Measurements from ENCODE around the gene SLC35F4.

Gene SLC35F4

DNA sequence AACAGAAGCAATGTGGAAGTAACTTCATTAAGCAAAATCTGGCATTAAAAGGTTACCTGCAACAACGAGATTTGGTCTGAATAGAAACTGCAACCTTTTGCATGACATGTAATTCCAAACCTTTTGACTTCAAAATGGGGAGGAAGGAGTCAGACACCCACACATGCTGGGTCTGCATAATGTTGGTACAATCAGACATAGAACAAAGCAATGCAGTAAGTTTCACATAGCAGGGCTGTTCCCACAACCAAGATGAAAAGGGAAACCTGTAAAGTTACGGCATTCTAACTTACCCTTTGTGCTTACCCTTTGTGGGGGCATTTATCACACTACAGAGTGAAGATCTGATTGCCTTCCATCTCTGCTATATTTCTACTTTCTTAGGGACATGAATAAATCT, 10.1 kb upstream of the SLC35F4 start:
- Histone ChIP-seq H3K4me3 (ENCODE audit: low read length, poor library complexity, severe bottlenecking) (no peak overlapping the region), H3K36me3 (ENCODE audit: insufficient read depth, low read length) (no peaks in the 10 kb centered on the region), H2AFZ (ENCODE audit: low read length) (no peak overlapping the region), H3K9me3 (ENCODE audit: insufficient read depth, low read depth, low read length) (no peaks in the 10 kb centered on the region), H3K79me2 (ENCODE audit: insufficient read depth, low read length) (no peaks in the 10 kb centered on the region), H3K4me2 (ENCODE audit: low read depth, low read length, poor library complexity, severe bottlenecking) (no peak overlapping the region), H3K4me1 (ENCODE audit: insufficient read depth, low read length, poor library complexity, severe bottlenecking) (no peaks in the 10 kb centered on the region), H3K9ac (ENCODE audit: low read depth, low read length, poor library complexity, severe bottlenecking) (no peak overlapping the region), H3K27me3 (ENCODE audit: insufficient read depth, low read length, poor library complexity, severe bottlenecking) (no peaks in the 10 kb centered on the region), H3K9me2 (replicated peaks; ENCODE audit: low read depth, low read length) (no peaks in the 10 kb centered on the region), H4K20me1 (ENCODE audit: insufficient read depth, low read length, poor library complexity, severe bottlenecking) (no peaks in the 10 kb centered on the region), H3F3A (ENCODE audit: low read depth) (no peaks in the 10 kb centered on the region)
- TF ChIP-seq EZH2phosphoT487 (IDR thresholded peaks at IDR 0.05; ENCODE audit: borderline replicate concordance): no peak
- TF ChIP-seq, protein P1, sequence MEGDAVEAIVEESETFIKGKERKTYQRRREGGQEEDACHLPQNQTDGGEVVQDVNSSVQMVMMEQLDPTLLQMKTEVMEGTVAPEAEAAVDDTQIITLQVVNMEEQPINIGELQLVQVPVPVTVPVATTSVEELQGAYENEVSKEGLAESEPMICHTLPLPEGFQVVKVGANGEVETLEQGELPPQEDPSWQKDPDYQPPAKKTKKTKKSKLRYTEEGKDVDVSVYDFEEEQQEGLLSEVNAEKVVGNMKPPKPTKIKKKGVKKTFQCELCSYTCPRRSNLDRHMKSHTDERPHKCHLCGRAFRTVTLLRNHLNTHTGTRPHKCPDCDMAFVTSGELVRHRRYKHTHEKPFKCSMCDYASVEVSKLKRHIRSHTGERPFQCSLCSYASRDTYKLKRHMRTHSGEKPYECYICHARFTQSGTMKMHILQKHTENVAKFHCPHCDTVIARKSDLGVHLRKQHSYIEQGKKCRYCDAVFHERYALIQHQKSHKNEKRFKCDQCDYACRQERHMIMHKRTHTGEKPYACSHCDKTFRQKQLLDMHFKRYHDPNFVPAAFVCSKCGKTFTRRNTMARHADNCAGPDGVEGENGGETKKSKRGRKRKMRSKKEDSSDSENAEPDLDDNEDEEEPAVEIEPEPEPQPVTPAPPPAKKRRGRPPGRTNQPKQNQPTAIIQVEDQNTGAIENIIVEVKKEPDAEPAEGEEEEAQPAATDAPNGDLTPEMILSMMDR (conservative IDR thresholded peaks at IDR 0.05; ENCODE audit: low read length): no peak

DNA sequence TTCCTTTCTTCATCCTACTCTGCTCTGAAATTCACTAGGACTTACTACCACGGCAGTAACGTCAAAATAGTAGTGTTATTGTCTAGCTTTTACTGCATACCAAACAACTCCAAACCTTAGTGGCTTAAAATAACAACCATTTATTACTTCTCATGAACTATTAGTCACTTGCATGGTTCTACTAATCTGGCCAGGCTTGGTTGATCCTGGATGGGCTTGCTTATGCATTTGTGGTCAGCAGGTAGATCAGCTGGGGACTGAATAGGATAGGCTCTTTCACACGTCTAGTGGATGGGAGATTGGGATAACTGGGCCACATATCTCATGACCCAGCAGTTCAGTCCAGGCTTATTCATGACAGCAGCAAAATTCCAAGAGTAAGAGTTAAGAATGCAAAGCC, 9.4 kb upstream of the SLC35F4 start:
- no peak overlapping the region for H2AFZ ChIP-seq (ENCODE audit: low read length)
- H3K4me2 ChIP-seq (ENCODE audit: low read depth, low read length, poor library complexity, severe bottlenecking): no peak overlapping the region
- H3K9me2 ChIP-seq (replicated peaks; ENCODE audit: low read depth, low read length): no peaks in the 10 kb centered on the region
- no peaks in the 10 kb centered on the region for H3K27me3 ChIP-seq (ENCODE audit: insufficient read depth, low read length, poor library complexity, severe bottlenecking)
- no peaks in the 10 kb centered on the region for H3F3A ChIP-seq (ENCODE audit: low read depth)
- no peaks in the 10 kb centered on the region for H3K36me3 ChIP-seq (ENCODE audit: insufficient read depth, low read length)
- no peak overlapping the region for H3K9ac ChIP-seq (ENCODE audit: low read depth, low read length, poor library complexity, severe bottlenecking)
- H3K4me1 ChIP-seq (ENCODE audit: insufficient read depth, low read length, poor library complexity, severe bottlenecking): no peaks in the 10 kb centered on the region
- H3K4me3 ChIP-seq (ENCODE audit: low read length, poor library complexity, severe bottlenecking): no peak overlapping the region
- no peaks in the 10 kb centered on the region for H4K20me1 ChIP-seq (ENCODE audit: insufficient read depth, low read length, poor library complexity, severe bottlenecking)
- H3K9me3 ChIP-seq (ENCODE audit: insufficient read depth, low read depth, low read length): no peaks in the 10 kb centered on the region
- no peaks in the 10 kb centered on the region for H3K79me2 ChIP-seq (ENCODE audit: insufficient read depth, low read length)
- TF ChIP-seq EZH2phosphoT487 (IDR thresholded peaks at IDR 0.05; ENCODE audit: borderline replicate concordance): no peak
- TF ChIP-seq, protein P1 (conservative IDR thresholded peaks at IDR 0.05; ENCODE audit: low read length): no peak

DNA sequence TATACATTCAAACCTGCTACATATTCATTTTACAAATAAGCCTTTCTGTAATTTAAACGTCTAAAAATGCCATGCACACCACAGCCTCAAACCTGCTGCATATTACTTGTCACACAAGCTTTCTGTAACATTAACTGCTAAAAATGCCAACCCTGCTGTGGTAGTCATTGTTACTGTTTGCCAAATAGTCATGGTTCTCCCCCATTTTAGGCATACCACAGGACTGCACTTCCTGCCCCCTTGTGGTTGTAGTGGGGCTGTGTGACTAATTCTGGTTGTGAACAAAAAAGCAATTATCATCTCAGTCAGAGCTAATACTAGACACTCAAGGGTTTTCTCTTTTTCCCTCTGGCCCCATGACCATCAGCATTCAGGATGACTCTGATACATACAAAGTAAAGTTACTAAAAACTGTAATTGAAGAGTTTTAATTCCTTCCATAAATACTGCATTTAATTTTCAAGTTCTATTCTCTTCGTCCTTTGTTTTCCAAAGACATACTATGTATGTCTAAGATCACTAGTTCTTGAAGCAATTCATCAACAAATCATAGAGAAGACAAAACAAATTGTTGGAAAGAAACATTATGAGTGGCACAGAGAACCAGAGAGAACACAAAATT, 5.7 kb upstream of the SLC35F4 start:
- Histone ChIP-seq H3K4me3 (ENCODE audit: low read length, poor library complexity, severe bottlenecking) (no peak overlapping the region), H3K9me3 (ENCODE audit: insufficient read depth, low read depth, low read length) (no peaks in the 10 kb centered on the region), H4K20me1 (ENCODE audit: insufficient read depth, low read length, poor library complexity, severe bottlenecking) (no peaks in the 10 kb centered on the region), H3K9me2 (replicated peaks; ENCODE audit: low read depth, low read length) (no peaks in the 10 kb centered on the region), H3K79me2 (ENCODE audit: insufficient read depth, low read length) (no peaks in the 10 kb centered on the region), H2AFZ (ENCODE audit: low read length) (no peak overlapping the region), H3K9ac (ENCODE audit: low read depth, low read length, poor library complexity, severe bottlenecking) (no peak overlapping the region), H3K36me3 (ENCODE audit: insufficient read depth, low read length) (no peaks in the 10 kb centered on the region), H3K4me2 (ENCODE audit: low read depth, low read length, poor library complexity, severe bottlenecking) (no peak overlapping the region), H3F3A (ENCODE audit: low read depth) (no peaks in the 10 kb centered on the region), H3K27me3 (ENCODE audit: insufficient read depth, low read length, poor library complexity, severe bottlenecking) (no peaks in the 10 kb centered on the region), H3K4me1 (ENCODE audit: insufficient read depth, low read length, poor library complexity, severe bottlenecking) (no peaks in the 10 kb centered on the region)
- no peak for TF ChIP-seq EZH2phosphoT487 (IDR thresholded peaks at IDR 0.05; ENCODE audit: borderline replicate concordance)
- TF ChIP-seq, protein P1 (conservative IDR thresholded peaks at IDR 0.05; ENCODE audit: low read length): peak; percentile 76
